Activated CD8-positive, alpha-beta memory T cell treated with anti-CD3 and anti-CD28 coated beads, Interleukin-2, amount 50 U/mL, for 48 hours (primary cell): ENCODE results near the gene BLOC1S1.

Source experiments
- DNase-seq: peaks from one replicate; pipeline ENCODE4 v3.0.0-alpha.2; 2020

The BLOC1S1 gene

GRCh38 chr12:55695349-55695748, 20.5 kb upstream of the BLOC1S1 start:
- peak; percentile 20 for DNase-seq

GRCh38 chr12:55696141-55696540, 19.7 kb upstream of the BLOC1S1 start:
- DNase-seq, result no peak

GRCh38 chr12:55696796-55697462, 18.9 kb upstream of the BLOC1S1 start:
- DNase-seq, result peak; percentile 39

GRCh38 chr12:55697686-55698085, 18.2 kb upstream of the BLOC1S1 start:
- DNase-seq, result no peak

GRCh38 chr12:55698241-55698955, 17.4 kb upstream of the BLOC1S1 start:
- DNase-seq, result no peak

- DNase-seq, result no peak
Measured at GRCh38 chr12:55698965-55699364, 16.9 kb upstream of the BLOC1S1 start.

- DNase-seq, result no peak
Measured at GRCh38 chr12:55699471-55700055, 16.3 kb upstream of the BLOC1S1 start.

DNA sequence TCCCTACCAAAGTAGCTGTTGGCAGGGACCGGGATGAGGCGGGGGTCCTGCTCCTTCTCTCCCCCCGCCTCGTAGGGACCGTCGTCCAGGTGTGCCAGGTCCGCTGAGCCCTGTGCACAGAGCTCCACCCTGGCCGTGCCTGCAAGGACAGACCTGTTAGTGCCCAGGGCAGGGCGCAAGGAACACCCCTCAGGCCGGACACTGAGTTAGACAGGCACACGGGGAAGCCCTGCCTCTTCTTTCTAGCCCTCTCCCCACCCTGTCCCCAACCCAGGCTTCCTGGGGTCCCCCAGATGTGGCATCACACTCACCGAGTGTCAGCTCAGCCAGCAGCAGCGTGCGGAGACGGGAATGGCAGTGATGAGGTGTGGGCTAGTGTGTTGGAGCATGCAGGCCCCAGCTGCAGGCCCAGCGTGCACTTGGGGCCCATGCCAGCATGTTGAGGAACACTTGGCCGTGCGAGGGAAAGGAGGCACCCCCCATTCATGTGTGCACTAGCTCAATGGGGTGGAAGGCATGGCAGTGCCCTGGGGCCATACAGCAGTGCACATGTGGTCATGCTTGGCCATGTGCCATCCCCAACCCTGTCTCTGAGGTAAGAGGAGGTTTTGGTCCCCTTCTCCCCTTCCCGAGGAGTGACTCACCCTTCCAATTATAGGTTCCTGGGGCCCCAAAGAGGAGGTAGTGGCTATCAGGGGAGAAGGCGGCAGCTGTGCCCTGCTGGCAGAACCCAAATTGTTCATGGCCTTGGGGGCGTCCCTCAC, 15.4 kb upstream of the BLOC1S1 start:
- no peak for DNase-seq

- DNase-seq, result no peak
Measured at GRCh38 chr12:55702861-55703260, 13.0 kb upstream of the BLOC1S1 start.

GRCh38 chr12:55703288-55703687, 12.6 kb upstream of the BLOC1S1 start:
- no peak for DNase-seq

GRCh38 chr12:55703901-55704761, 11.7 kb upstream of the BLOC1S1 start:
- DNase-seq, result no peak

- DNase-seq, result no peak
Measured at GRCh38 chr12:55704824-55705718, 10.8 kb upstream of the BLOC1S1 start.

- no peak for DNase-seq
Measured at GRCh38 chr12:55705782-55706402, 10.0 kb upstream of the BLOC1S1 start.

DNA sequence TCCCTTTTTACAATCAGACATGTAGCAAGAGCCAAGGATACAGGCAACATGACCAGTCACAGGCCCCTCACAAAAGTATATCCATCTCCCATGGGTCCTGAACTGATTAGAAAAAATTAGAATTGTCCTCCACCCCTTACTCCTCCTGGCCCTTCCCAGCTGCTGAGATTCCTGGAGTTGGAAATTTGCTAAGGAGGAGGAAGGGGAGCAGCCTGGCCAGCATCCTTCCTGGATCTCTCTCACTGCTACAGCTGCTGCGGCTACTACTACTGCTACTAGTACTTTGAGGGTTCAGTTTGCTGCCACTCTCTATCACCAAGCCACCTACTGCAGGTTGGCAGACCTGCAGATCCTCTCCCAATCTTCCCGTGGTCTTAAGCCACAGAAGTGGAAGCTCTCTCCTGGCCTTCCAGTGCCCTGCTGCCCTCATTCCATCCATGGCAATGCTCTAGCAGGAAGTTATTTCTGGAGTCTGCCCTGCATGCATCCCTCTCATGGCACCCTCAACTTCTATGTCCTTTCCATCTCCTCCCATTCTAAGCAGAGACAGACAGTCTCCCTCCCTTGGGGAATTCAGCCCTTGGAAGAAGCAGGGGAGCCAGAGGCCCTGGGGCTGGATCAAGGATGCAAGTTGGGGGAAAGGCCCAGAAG, 9.2 kb upstream of the BLOC1S1 start:
- DNase-seq, result no peak

DNA sequence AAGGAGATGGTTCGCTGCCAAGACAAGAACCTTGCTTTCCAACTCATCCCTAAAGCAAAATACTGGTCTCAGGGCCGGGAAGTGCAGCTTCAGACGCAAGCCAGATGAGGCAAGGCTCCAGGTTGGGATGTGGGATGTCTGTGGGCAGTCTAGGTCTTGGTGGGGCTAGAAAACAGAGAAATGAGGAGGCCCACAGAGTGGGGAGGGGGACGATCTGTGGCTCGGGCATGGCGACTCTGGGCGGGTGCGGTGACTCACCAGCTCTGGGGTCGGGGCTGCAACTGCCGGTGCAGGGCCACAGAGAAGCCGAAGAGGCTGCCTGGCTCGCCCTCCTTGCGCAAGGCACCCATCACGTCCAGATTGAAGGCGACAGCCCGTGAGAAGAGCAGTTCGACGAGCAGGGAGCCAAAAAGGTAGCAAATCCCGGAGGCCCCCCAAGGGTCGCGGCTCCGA, 8.6 kb upstream of the BLOC1S1 start:
- no peak for DNase-seq

DNA sequence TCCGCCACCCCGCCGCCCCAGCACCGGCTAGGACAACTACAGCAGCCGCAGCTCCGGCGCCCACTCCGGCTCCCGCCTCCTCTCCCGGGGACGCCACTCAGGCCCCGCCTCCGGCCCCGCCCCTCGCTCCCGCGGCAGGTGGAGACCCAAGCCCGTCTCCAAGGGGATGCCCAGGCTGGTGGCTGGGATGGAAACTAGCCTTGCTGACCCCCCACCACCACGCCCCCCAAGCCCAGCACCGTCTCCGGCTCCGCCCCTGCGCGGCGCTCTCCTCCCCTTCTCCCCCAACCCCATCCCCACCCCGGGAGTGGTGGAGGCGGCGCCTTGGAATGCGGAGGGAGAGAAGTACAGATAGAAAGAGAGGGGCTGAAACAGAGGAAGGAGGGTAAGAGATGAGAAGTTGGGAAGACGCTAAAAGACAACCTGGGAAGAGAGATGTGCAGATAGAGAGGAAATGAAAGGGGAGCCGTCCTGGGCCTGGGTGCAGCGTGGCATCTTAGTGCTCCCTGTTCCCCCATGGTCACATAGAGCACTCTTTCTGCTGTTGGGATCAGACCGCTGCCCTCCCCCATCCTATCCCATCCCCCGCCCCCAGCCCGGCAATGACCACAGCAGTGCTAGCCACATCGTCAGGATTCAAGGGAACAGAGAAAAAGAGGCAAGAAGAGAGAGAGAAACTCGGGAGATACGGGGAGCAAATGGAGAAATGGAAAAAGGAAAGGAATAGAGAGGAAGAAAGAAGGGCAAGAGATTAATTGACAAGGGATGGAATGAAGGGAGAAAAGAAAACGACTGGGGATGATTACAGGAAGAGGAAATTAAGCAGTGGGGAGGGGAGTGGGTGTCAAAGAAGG, 7.8 kb upstream of the BLOC1S1 start, which contains the start of gene ITGA7:
ITGA7 (minus strand) TSS at position 64 of the 854 bp plus-strand sequence. CDS start 222 bp downstream, outside the sequence.
- peak; percentile 76 for DNase-seq

GRCh38 chr12:55708695-55709233, 7.1 kb upstream of the BLOC1S1 start:
- DNase-seq, result no peak

GRCh38 chr12:55711786-55712553, 3.9 kb upstream of the BLOC1S1 start:
- DNase-seq, result no peak
